GM12875 (cell line): ENCODE measurements around the gene SPOCK2.

Experiments used
- H3K4me3 ChIP-seq: one replicate; pipeline ENCODE4 v1.5.1; 2011; ENCODE audit warnings: low read depth, low read length, control low read depth
- TF ChIP-seq, protein P1 (sequence below): IDR thresholded peaks from 2 replicates; pipeline ENCODE4 v1.5.1; 2011; ENCODE audit warnings: low read depth, mild to moderate bottlenecking, control low read depth, inconsistent platforms, low read length, moderate library complexity, borderline replicate concordance; ENCODE audit not compliant: insufficient read depth

The SPOCK2 gene

DNA sequence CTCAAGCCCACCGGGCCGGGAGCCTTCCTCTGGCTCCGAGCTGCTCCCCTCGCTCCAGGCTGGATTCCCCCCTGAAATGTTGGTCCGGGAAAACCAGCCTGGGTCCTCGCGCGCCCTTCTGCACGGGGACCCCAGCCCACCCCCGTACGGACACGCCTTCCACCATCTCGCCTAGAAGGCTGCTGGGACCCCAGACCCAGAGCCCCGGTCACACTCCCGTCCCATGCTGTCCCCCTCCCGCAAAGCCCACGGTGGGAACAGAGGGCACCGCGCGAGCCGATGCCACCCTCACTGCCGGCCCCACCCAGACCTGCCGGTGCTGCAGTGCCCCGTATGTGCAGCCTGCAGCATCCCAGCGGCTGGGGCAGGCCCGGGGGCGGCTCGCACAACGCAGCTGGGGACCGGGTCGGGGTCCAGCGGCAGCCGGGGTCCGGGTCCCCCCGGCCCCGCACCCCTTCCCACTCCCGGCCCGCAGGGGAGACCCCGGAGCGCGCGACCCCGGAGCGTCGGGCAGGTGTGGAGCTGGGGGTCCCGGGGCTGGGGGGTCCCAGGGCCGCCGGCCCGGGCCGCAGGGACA lies 871 bp downstream of the SPOCK2 start:
- TF ChIP-seq, protein P1, sequence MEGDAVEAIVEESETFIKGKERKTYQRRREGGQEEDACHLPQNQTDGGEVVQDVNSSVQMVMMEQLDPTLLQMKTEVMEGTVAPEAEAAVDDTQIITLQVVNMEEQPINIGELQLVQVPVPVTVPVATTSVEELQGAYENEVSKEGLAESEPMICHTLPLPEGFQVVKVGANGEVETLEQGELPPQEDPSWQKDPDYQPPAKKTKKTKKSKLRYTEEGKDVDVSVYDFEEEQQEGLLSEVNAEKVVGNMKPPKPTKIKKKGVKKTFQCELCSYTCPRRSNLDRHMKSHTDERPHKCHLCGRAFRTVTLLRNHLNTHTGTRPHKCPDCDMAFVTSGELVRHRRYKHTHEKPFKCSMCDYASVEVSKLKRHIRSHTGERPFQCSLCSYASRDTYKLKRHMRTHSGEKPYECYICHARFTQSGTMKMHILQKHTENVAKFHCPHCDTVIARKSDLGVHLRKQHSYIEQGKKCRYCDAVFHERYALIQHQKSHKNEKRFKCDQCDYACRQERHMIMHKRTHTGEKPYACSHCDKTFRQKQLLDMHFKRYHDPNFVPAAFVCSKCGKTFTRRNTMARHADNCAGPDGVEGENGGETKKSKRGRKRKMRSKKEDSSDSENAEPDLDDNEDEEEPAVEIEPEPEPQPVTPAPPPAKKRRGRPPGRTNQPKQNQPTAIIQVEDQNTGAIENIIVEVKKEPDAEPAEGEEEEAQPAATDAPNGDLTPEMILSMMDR: no peak
- H3K4me3 ChIP-seq: peak overlapping the region; percentile 55

DNA sequence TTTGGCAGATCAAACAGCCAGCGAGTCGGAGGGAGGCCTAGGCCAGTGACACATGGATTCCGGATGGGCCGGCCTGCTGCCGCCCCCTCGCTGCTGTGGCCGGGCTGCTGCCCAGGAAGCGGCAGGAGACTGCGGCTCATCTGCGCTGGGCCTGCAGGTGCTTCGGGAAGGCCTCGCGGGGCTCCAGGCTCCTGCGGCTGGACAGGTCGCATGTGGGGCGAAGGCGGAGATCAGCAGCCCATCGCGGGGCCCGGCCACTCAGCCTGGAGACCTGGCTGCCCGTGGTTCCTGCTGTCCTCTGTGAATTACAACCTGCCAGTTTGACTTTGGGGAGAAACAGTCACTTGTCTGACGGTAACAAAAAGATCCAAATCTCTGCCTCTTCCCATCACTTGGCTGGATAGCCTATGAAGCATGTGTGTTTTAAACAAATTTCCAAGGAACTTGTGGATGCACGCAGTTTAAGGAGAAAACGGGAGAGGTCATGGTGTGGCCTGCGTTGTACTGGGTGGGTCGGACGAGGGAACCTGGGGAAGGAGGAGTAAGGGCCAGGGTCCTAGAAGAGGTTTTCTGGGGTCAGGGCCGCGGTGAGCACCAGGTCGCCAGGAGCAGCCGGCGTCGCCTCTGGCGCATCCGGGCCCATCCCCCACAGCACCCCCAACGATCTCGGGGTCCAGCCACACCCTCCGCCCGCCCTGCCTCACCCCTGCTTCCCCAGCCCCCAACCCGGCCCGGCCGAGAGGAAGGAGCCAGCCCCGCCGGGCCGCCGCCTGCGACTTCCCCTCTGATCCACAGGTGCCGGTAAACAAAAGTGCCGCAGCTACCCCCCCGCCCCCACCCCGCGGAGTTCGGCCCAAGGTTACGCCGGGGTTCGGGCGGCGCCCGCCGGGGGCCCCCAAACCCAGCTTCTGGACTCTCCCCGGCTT lies 1.6 kb downstream of the SPOCK2 start:
- peak overlapping the region; percentile 55 for H3K4me3 ChIP-seq
- TF ChIP-seq, protein P1: no peak

DNA sequence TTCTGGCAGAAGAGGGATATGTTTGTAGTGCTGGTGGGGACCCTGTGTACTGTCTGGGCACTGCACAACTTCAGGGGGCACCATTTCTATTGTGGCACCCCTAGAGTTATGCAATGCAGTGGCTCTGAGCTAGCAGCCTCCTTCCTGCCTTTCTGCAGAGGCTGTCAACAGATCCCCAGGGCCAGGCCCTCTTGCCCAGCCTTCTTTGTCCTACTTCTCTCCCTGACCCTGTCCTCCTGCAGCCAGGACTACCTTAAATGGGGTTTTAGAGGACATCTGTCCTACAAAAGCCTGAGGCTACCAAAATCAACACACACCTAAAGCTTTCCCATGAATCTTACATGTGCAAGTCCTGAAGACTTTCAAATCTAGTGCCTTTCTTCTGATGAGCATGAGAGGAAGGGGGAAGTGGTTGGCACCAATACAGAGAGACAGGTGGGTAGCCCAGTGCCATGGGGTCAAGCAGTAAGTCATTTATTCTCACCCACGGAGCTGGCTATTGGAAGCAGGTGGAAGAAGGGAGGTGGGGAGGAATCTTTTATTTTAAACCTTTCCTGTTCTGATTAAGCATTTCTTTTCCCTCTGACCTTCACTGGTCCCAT lies 2.4 kb downstream of the SPOCK2 start:
- no peak overlapping the region for H3K4me3 ChIP-seq
- TF ChIP-seq, protein P1: no peak

DNA sequence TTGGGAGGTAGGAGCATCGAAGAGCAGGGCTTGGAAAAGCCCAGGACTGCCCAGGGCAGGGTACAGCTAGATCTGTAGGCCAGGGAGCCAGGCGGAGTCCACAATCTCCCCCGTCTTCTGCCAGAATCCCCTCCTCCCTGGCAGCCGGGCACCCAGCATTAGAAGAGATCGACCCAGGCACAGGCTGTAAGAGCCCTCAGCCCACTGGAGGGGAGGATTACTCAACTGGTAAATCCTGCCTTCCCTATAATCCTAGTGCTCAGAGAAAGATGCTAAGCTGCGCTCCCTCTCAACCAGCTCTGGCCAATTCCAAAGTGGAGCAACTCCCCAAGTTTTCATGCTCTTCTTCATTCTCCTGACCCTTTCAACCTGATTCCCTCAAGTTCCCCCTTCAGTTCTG lies 3.2 kb downstream of the SPOCK2 start:
- H3K4me3 ChIP-seq: no peak overlapping the region
- TF ChIP-seq, protein P1: no peak

DNA sequence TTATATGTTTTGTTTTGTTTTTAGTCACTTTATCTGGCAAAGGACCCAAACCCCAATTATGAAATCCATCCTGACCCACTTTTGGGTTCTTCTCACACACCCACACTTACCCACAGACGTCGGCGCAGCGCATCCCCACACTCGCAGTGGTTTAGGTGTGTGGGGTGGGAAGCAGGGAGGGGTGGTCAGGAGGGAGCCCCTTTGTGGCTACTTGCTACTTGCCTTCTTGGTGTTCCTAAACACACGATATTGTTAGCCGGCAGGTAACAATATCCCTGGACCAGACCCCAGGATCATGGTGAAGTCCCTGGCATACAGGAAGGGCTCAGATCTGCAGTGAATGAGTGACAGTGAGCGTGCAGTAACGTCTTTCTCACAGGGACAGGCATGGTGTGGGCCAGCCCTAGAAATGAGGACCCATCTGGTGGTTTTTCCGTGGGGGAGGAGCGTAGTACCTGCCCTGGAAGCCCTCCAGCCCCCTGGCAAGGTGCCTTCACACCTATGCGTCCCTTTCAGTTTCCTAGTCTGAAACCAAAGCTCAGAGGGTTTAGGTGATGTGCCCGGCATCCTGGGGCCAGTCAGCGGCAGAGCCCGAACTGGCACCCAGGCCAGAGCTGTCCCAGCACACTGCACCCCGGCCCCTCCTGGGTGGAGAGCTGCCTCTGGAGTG lies 4.4 kb downstream of the SPOCK2 start:
- TF ChIP-seq, protein P1: no peak
- H3K4me3 ChIP-seq: no peak overlapping the region

DNA sequence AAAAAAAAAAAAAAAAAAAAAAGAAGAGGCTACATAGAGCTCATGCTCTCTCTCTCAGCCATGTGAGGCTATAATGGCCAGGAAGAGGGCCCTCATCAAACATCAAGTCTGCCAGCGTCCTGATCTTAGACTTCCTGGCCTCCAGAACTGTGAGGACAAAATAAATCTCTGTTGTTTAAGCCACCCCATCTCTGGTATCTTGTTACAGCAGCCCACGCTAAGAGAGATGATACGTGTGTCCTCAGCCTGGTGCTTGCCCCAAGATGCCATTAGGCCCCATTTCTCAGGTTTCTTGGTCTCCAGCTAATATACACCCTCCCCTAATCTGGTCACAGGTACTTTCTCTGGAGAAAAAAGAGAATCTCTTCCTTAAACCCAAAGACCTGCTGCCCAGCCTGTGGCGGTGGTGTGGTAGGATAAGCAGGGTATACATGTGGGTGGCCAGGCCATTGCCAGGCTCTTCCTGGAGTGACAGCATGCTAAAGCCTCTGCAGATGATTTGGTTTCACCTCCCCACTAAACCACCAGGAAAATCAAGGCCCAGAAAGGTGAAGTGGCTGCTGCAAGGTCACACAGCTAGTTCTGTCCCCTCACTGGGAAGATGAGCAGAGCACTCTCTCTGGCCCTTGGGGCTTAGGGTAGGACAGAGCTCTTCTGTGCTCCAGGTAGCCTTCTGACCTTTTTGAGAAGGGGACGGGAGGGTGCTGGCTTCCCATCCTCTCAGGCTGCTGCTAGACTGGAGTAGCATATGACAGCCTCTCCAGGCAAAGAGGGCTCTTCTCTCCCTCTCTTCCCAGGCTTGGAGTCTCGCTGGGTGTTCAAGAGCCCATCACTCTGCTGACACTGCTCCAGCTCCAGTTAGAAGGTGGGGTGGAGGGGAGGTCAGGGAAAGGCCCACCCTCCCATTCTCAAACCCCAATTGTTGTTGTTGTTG lies 5.2 kb downstream of the SPOCK2 start:
- TF ChIP-seq, protein P1: no peak
- no peak overlapping the region for H3K4me3 ChIP-seq
